Measurements from ENCODE around the gene H3-3A.

- TF ChIP-seq, protein P1, sequence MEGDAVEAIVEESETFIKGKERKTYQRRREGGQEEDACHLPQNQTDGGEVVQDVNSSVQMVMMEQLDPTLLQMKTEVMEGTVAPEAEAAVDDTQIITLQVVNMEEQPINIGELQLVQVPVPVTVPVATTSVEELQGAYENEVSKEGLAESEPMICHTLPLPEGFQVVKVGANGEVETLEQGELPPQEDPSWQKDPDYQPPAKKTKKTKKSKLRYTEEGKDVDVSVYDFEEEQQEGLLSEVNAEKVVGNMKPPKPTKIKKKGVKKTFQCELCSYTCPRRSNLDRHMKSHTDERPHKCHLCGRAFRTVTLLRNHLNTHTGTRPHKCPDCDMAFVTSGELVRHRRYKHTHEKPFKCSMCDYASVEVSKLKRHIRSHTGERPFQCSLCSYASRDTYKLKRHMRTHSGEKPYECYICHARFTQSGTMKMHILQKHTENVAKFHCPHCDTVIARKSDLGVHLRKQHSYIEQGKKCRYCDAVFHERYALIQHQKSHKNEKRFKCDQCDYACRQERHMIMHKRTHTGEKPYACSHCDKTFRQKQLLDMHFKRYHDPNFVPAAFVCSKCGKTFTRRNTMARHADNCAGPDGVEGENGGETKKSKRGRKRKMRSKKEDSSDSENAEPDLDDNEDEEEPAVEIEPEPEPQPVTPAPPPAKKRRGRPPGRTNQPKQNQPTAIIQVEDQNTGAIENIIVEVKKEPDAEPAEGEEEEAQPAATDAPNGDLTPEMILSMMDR (IDR thresholded peaks at IDR 0.05; ENCODE audit: insufficient read depth, low read length): no peak
- TF ChIP-seq GABPA (IDR thresholded peaks at IDR 0.05; ENCODE audit: low read depth) (no peak), POLR2AphosphoS5 (IDR thresholded peaks at IDR 0.05; ENCODE audit: low read depth) (no peak), SPI1 (IDR thresholded peaks at IDR 0.05; ENCODE audit: borderline replicate concordance, low read depth) (no peak)
- TF ChIP-seq, protein P2, sequence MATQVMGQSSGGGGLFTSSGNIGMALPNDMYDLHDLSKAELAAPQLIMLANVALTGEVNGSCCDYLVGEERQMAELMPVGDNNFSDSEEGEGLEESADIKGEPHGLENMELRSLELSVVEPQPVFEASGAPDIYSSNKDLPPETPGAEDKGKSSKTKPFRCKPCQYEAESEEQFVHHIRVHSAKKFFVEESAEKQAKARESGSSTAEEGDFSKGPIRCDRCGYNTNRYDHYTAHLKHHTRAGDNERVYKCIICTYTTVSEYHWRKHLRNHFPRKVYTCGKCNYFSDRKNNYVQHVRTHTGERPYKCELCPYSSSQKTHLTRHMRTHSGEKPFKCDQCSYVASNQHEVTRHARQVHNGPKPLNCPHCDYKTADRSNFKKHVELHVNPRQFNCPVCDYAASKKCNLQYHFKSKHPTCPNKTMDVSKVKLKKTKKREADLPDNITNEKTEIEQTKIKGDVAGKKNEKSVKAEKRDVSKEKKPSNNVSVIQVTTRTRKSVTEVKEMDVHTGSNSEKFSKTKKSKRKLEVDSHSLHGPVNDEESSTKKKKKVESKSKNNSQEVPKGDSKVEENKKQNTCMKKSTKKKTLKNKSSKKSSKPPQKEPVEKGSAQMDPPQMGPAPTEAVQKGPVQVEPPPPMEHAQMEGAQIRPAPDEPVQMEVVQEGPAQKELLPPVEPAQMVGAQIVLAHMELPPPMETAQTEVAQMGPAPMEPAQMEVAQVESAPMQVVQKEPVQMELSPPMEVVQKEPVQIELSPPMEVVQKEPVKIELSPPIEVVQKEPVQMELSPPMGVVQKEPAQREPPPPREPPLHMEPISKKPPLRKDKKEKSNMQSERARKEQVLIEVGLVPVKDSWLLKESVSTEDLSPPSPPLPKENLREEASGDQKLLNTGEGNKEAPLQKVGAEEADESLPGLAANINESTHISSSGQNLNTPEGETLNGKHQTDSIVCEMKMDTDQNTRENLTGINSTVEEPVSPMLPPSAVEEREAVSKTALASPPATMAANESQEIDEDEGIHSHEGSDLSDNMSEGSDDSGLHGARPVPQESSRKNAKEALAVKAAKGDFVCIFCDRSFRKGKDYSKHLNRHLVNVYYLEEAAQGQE (IDR thresholded peaks at IDR 0.05; ENCODE audit: insufficient replicate concordance, low read depth): no peak
These were observed 12.4 kb upstream of the H3-3A start for GRCh38 chr1:226050133-226050532.

All from HL-60 (cell line).